H1 (cell line): ENCODE data around the gene AFF1. TPM values are rescaled to one million over a fixed set of nuclear protein-coding genes. Genes with fewer than 3 reads are reported as not detected.

Experiments used
- CHD2 ChIP-seq: IDR thresholded peaks from 2 replicates; pipeline ENCODE4 v1.6.1; 2012; ENCODE audit warnings: low read length, improper control_type of control experiment
- PHF8 ChIP-seq: fragments of 200-600 bp; sonication (generic); conservative IDR thresholded peaks from 2 replicates; pipeline ENCODE4 v1.7.1; 2012; ENCODE audit warnings: low read depth, mild to moderate bottlenecking, inconsistent platforms, low read length, moderate library complexity
- RAD21 ChIP-seq, 2 experiments: IDR thresholded peaks in 1 of 2; conservative IDR thresholded peaks in 1 of 2; 2 replicates each; pipeline ENCODE4 v1.6.1; 2011; ENCODE audit warnings: low read depth in 2 of 2, low read length in 2 of 2, improper control_type of control experiment in 1 of 2, inconsistent platforms in 1 of 2, mild to moderate bottlenecking in 1 of 2, moderate library complexity in 1 of 2
- USF2 ChIP-seq: IDR thresholded peaks from 2 replicates; pipeline ENCODE4 v1.6.1; 2011; ENCODE audit warnings: low read length, improper control_type of control experiment
- polyA plus RNA-seq, 7 experiments: library from polyadenylated mRNA; depleted of rRNA in 3 of 7; stranded (reverse) in 5 of 7; unstranded in 2 of 7; fragments of >200 nt in 5 of 7; fragments of 200-250 nt in 2 of 7; gene quantifications; 1 replicate in 5 of 7; 2 replicates in 1 of 7; 4 replicates in 1 of 7; pipeline versions ENCODE4 v1.2.1 to v1.2.3, GENCODE V29; 2011 to 2013; ENCODE audit warnings: missing spikeins in 2 of 7, mixed read lengths in 2 of 7
- total RNA-seq: library from RNA; stranded (reverse); fragmentation: NEBNext Ultra II Directional; extraction: Animal tissue kit (Norgen Biotek cat#: 25700); gene quantifications from 2 replicates; pipeline ENCODE4 v1.2.1, GENCODE V29; 2021

Gene AFF1
- total and polyA plus RNA-seq, 2 of the 8 experiments (the other 6 are each of a cell fraction or from before 2014, with no cell fraction given) = 14.8 to 85.5 TPM

- TF ChIP-seq RAD21 (IDR thresholded peaks at IDR 0.05 in 1 of 2, conservative IDR thresholded peaks at IDR 0.05 in 1 of 2; ENCODE audit: low read depth in 2 of 2, low read length in 2 of 2) = peak; percentile 81
- no peak for TF ChIP-seq CHD2
- TF ChIP-seq PHF8 = no peak
- no peak for TF ChIP-seq USF2
These were observed 215.9 kb downstream of the AFF1 start (continued) for GRCh38 chr4:87150498-87151261.
